ENCODE measurements around the gene PAAF1. TPM values are rescaled to one million over a fixed set of nuclear protein-coding genes. Genes with fewer than 3 reads are reported as not detected.
A peak's percentile ranks its signal among the peaks of the same experiment; 100 is the strongest.

Gene PAAF1
- total and polyA plus RNA-seq, 2 of the 13 experiments (the other 11 are each of a cell fraction or from before 2014, with no cell fraction given): 13.5 to 28.8 TPM

- TF ChIP-seq ZNF788 (CRISPR knock-in tag; IDR thresholded peaks at IDR 0.05; ENCODE audit: borderline replicate concordance): peak; percentile 87; the same call in 1 of the 2 replicates
- TF ChIP-seq REL (CRISPR knock-in tag; conservative IDR thresholded peaks at IDR 0.05): no peak
- 0 out of 2 replicates have a peak, but pooled peaks have one; percentile 5 for TF ChIP-seq SRF (IDR thresholded peaks at IDR 0.05; ENCODE audit: low read depth, low read length)
- no peak for TF ChIP-seq ZNF879 (CRISPR knock-in tag; IDR thresholded peaks at IDR 0.05)
- TF ChIP-seq MNT (IDR thresholded peaks at IDR 0.05): peak; percentile 83
- TF ChIP-seq ZBTB10 (CRISPR knock-in tag; IDR thresholded peaks at IDR 0.05; ENCODE audit: borderline replicate concordance): no peak; the same call in 1 of the 2 replicates
- TF ChIP-seq NFKB2 (CRISPR knock-in tag; IDR thresholded peaks at IDR 0.05; ENCODE audit: borderline replicate concordance): peak; percentile 96; the same call in 1 of the 2 replicates
- TF ChIP-seq PAX8 (CRISPR knock-in tag; IDR thresholded peaks at IDR 0.05; ENCODE audit: borderline replicate concordance): peak; percentile 61; the same call in 1 of the 2 replicates
- 0 out of 2 replicates have a peak, but pooled peaks have one; percentile 37 for TF ChIP-seq ZNF17 (CRISPR knock-in tag; IDR thresholded peaks at IDR 0.05)
- no peak for TF ChIP-seq ARNT (IDR thresholded peaks at IDR 0.05)
- TF ChIP-seq KDM1A (CRISPR knock-in tag; IDR thresholded peaks at IDR 0.05): no peak
- TF ChIP-seq CBX1 (IDR thresholded peaks at IDR 0.05; ENCODE audit: low read depth): no peak
- peak; percentile 79 for TF ChIP-seq SRSF1 (optimal IDR thresholded peaks at IDR 0.05; ENCODE audit: low read depth, low read length)
- peak; percentile 77 for TF ChIP-seq IRF9 (CRISPR knock-in tag; IDR thresholded peaks at IDR 0.05; ENCODE audit: borderline replicate concordance)
- TF ChIP-seq ZNF576 (CRISPR knock-in tag; IDR thresholded peaks at IDR 0.05): peak; percentile 70; the same call in 1 of the 2 replicates
- peak; percentile 54; the same call in 1 of the 2 replicates for TF ChIP-seq ZNF839 (CRISPR knock-in tag; IDR thresholded peaks at IDR 0.05; ENCODE audit: borderline replicate concordance)
- TF ChIP-seq ZIK1 (CRISPR knock-in tag; IDR thresholded peaks at IDR 0.05; ENCODE audit: borderline replicate concordance, low read depth): peak; percentile 98
- TF ChIP-seq CSRNP1 (CRISPR knock-in tag; IDR thresholded peaks at IDR 0.05): peak; percentile 32; the same call in 1 of the 2 replicates
- peak; percentile 66; the same call in 1 of the 2 replicates for TF ChIP-seq ZNF674 (CRISPR knock-in tag; IDR thresholded peaks at IDR 0.05; ENCODE audit: low read depth)
- peak; percentile 75; the same call in 1 of the 2 replicates for TF ChIP-seq MZF1 (CRISPR knock-in tag; IDR thresholded peaks at IDR 0.05; ENCODE audit: borderline replicate concordance)
- TF ChIP-seq ZNF234 (CRISPR knock-in tag; conservative IDR thresholded peaks at IDR 0.05): no peak; the same call in 1 of the 2 replicates
Measured at GRCh38 chr11:73876424-73877310, at the start of gene PAAF1, which contains the start of gene COA4 (continued).
